ENCODE results near the gene MRPL49.

The MRPL49 gene

DNA sequence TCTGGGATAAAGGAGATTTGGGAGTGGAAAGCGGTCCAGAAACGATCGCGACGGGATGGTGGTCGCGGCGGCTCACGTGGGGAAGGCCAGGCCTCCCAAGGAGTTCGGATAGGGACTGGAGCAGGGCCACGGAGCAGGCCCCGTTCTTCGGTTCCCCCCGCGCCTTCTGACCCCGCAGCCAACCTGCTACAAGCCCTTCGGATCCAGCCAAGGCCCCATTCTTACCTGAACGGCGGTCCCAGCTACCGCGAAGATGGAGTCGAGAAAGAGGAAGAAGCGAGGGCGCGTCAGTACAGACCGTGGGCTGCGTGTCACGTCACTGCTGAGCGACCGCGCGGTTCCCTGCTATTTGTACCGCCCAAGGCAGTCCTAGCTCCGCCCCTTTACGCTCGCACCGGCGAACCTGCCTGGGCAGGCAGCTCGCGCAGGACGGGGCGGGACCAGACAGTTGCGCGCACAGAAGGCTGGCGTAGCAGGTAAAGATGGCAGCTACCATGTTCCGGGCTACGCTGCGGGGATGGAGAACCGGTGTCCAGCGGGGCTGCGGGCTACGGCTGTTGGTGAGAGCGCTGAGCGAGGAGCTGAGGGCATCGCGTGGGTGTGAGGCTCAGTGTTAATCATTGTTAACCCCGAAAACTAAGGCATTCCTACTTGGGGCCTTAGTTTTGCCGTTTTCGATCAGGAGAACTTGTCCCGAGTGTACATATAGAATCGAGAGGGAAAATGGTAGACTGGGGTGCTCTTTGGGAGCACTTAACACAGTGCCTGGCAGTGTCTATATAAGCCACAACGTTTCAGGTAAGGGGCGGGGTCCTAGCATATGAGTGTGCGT is at the start of gene MRPL49, which contains the start of gene FAU:
MRPL49 (plus strand) TSS at position 457 of the 832 bp plus-strand sequence; CDS start at position 483, 26 bp downstream.
FAU (minus strand) TSS at position 270 of the 832 bp plus-strand sequence. CDS start 321 bp downstream, outside the sequence.
- DNase-seq (ENCODE audit: low read depth), result peak; percentile 93

DNA sequence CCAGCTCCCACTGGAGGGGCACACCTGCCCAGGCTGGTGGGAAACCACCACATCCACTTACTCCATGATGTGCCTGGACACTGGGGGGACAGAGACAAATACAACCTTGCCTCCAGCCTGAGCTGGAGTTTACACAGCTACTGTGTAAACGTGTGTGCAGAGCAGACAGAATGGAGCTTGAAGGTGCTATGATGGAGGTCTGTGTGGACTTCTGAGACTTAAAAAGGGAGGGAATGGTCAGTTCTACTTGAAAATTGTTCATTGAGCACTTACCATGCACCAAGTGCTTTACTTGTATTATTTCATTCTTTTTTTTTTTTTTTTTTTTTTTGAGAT is 49.5 kb upstream of the MRPL49 start:
- DNase-seq (ENCODE audit: low read depth), result no peak

DNA sequence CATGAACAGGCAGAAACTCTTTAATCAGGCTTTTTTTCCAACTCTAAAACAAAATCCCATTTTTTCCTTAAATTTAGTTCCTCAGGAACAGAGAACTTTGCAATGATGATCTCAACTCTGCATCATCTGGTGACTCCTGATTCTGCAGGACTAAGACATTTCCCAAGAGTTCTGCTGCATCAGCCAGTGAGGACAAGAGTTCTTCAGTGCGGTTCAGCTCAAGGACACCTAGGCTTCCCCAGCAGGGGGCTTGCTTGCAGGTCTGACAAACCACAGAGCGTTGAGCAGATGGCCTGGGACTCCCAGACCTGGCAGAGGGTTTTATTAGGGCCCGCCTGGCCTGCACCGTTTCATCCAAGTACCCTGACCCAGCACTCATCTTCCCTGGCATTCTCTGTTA is 44.7 kb upstream of the MRPL49 start:
- no peak for DNase-seq (ENCODE audit: low read depth)

DNA sequence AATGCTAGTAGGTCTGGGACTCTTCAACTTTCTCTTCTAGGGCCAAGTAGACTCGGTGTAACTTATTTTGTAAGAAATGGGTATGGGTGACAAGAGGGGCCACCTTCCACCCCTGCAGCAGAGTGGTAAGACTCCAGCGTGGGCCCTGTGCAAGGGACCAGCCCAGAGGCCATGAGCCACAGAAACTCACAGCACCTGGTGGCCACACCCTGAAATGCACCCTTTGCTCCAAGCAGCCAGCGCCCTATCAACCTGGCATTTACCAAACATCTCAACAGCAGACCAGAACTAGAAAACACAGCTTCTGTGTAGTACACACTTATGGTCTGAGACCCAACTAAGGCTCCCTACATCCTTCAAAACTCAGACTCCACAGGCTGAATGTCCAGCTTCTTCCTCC is 44.0 kb upstream of the MRPL49 start:
- no peak for DNase-seq (ENCODE audit: low read depth)

DNA sequence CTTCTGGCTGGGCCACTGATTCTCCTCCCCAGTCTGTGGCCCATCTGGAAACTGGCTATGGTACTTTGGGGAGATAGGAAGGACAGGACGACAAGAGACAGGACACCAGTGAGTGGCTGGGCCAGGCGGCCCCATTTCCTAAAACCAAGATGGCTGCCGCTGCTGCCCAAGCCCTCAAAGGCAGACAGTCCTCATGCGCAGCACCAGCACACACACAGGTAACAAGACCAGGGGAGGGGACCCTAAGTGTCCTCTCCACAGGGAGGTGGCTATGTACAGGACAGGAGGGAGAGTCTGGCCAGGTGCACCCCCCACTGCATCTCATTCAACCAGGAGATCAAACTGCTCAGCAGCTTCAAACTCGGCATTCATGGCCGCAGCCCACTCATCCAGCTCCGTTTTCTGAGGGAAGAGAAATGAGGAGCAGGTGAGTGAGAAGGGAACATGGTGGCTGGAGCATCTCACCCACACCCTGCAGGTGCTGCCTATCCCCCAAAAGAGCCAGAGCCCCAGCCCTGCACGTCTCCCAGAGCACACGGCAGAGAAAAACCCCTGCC is 43.3 kb upstream of the MRPL49 start:
- DNase-seq (ENCODE audit: low read depth), result no peak

DNA sequence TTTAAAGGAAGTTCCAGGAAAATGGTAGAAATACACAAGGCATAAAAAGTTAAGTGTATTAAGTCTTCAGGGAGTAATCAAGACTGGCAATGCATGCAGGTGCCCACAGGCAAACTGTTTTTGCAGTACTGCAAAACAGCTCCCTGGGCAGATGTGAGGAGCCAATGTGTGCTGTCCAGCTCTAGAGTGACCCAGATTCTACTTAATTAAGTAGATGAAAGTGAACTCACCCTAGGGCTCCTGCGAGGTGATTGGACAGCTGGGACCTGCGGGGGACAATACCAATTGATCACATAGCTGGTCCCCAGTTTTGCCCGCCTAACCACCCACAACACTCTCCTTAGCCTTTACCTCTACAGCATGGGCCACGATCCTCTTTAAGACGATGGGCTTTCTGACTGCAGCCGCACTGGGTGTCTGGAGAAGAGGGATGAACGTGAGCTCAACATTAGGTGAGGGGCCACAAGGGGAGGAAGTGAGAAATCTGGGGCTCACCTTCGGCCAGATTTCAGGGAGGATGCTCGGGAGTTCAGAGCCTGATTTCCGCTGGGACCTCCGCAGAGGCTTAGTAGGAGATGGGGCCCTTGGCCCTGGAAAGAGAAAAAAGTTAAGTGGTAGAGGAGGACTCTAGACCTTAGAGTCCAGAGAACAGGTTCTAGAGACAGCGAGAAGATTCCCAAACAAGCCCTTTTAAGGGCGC is 38.8 kb upstream of the MRPL49 start:
- no peak for DNase-seq (ENCODE audit: low read depth)

DNA sequence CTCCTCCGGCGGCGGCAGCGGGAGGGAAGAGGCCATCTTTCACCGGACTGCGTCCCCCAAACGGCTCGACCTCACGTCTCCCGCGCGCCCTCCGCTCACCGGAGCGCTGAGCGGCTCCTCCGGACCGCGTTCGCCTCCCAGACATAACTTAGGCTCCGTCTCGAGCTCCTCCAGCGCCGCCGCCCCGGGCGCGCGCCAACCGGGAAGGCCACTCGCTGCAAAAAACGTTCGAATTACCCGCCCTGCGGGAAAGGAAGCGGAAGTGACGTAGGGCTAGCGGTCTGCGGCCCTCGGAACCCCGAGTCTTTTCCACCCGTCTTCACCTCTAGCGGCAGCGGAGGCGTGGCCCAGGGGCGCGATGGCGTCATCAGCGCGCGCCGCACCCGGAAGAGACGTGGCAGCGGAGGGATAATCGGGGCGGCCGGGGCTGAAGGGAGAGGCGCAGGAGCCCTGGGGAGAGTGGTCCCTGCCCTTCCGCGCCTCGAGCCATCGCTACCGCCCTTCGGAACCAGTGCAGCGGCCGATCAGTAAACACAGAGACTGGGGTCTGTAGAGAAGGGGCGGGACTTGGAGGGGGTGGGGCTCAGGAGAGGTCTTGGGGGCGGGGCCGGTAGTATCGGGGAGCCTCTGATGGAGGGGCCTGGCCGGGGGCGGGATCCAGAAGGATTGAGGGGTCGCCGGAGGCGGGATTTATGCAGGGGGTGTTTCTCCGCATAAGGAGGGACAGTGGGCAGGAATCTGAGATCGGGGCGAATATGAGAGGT is 38.1 kb upstream of the MRPL49 start, which contains the start of the genes CDCA5 and ZFPL1:
CDCA5 (minus strand) TSS at position 207 of the 764 bp plus-strand sequence; CDS start at position 145, 62 bp downstream.
ZFPL1 (plus strand) TSS at position 389 of the 764 bp plus-strand sequence. CDS start 477 bp downstream, outside the sequence.
- DNase-seq (ENCODE audit: low read depth), result peak; percentile 90

DNA sequence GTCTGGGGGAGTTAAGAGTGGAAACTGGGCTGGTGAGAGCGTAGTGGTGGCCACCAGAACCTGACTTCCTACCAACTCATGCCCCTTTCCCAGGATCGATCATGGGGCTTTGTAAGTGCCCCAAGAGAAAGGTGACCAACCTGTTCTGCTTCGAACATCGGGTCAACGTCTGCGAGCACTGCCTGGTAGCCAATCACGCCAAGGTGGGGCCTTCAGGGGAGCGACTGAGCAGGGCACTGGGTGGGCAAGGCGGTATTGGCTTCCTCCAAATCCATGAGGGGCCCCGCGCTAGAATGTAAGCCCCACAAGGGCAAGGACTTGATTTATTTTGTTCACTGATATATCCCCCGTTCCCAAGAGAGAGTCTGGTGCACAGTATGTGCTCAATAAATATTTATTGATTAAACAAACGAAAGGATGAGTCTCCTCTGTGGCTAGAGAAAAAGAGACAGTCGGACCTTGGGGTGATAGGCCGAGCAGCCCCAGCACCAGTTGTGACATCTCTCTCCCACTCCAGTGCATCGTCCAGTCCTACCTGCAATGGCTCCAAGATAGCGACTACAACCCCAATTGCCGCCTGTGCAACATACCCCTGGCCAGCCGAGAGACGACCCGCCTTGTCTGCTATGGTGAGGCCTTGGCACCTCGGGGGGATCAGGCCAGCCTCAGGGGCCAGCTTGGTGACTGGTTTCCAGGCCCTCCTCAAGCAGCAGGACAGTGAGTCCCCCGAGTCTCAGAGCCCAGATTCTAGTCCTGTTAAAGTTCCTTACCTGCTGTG is 37.3 kb upstream of the MRPL49 start:
- no peak for DNase-seq (ENCODE audit: low read depth)

DNA sequence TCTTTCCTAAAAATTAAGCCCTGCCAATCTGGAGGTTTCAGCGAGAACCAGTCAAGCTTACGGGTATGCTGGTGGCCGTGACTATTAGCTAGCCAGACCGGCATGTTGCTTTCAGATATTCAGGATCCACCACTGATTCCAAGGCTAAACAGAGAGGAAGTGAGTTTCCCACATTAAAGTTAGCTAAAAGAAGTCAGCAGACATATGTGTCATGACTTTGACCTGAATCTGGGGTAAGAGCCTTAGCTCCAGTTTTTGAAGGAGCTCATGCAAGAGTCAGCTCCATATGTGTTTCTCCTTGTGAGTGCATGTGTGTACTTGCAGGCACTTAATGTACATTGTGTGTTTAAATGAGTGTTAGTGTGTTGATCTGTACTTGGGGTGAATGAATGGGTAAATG is 36.7 kb upstream of the MRPL49 start:
- DNase-seq (ENCODE audit: low read depth), result no peak

DNA sequence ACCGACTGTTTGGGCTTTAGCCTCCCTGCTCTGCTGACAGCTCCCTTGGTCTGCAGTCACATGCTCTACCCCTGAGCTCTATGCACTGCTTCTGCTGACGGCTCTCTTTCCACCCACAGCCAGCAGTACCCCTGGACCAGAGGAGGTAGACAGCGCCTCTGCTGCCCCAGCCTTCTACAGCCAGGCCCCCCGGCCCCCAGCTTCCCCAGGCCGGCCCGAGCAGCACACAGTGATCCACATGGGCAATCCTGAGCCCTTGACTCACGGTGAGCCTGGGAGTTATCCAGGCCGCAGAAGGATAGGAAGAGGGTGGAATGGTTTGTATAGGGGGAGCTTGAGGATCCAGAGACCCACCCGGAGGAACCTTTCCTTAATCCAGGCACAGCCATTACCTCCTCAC is 35.3 kb upstream of the MRPL49 start:
- no peak for DNase-seq (ENCODE audit: low read depth)

DNA sequence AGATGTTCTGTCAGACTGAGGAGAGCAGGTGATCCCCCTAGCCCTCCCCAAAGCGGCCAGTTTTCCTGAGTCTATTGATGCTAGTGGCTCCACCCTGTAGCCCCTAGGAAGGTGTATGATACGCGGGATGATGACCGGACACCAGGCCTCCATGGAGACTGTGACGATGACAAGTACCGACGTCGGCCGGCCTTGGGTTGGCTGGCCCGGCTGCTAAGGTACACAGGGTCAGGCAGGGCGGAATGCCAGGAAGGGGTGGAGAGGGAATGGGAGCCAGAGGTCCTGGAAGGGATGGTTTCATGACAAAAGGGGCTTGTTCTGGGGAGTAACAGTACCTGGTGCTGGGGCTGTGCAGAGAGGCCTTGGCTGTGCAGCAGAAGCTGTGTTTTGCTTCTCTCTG is 34.9 kb upstream of the MRPL49 start:
- DNase-seq (ENCODE audit: low read depth), result no peak

DNA sequence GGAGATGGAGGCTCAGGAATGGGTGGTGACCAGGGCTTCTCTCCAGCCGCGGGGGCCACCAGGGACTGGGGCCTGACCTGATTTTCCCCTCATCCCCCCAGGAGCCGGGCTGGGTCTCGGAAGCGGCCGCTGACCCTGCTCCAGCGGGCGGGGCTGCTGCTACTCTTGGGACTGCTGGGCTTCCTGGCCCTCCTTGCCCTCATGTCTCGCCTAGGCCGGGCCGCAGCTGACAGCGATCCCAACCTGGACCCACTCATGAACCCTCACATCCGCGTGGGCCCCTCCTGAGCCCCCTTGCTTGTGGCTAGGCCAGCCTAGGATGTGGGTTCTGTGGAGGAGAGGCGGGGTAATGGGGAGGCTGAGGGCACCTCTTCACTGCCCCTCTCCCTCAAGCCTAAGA is 34.3 kb upstream of the MRPL49 start:
- DNase-seq (ENCODE audit: low read depth), result no peak

DNA sequence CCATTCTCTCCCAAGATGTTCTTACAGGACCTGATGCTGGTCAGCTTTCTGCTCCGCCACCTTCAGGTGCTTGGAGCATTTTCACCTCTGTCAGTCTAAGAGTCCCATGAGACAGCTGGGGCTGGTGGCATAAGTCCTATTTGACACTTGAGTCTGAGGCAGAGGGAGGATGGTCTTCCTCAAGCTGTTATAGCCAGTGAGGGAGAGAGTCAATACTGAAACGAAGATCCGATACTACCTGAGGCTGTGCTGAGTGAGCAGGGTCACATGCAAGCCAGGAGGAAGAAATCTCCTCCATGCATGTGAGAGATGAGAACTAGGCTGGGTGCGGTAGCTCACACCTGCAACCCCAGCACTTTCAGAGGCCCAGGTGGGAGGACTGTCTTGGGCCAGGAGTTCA is 32.5 kb upstream of the MRPL49 start:
- no peak for DNase-seq (ENCODE audit: low read depth)

DNA sequence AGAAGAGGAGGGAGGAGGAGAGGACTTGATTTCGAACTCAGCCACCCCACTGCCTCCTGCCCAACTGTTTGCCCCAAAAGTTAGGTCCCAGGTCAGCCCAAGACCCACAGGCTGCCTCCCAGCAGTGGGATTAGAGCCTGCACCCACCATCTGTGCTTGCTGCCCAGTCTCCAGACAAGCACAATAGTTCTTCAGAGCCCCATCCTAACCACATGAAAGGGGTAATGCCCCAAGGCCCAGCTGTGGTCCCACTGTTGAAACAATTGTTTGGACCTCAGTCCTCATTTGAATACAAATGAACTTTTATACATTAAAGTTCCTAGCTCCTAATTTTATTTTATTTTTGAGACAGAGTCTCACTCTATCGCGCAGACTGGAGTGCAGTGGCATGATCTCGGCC is 31.5 kb upstream of the MRPL49 start:
- DNase-seq (ENCODE audit: low read depth), result no peak

DNA sequence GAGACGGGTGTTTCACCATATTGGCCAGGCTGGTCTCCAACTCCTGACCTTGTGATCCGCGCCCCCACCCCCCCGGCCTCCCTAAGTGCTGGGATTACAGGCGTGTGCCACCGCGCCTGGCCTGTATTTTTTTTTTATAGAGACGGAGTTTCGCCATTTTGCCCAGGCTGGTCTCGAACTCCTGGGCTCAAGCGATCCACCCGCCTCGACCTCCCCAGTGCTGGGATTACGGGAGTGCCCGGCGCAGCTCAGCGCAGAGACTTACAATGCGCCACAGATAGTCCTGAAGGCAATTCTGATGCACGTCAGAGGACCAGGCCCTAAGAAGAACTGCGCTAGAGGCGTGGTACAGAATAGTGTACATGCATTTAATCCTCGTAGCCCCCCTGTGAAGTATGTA is 26.7 kb upstream of the MRPL49 start:
- no peak for DNase-seq (ENCODE audit: low read depth)

DNA sequence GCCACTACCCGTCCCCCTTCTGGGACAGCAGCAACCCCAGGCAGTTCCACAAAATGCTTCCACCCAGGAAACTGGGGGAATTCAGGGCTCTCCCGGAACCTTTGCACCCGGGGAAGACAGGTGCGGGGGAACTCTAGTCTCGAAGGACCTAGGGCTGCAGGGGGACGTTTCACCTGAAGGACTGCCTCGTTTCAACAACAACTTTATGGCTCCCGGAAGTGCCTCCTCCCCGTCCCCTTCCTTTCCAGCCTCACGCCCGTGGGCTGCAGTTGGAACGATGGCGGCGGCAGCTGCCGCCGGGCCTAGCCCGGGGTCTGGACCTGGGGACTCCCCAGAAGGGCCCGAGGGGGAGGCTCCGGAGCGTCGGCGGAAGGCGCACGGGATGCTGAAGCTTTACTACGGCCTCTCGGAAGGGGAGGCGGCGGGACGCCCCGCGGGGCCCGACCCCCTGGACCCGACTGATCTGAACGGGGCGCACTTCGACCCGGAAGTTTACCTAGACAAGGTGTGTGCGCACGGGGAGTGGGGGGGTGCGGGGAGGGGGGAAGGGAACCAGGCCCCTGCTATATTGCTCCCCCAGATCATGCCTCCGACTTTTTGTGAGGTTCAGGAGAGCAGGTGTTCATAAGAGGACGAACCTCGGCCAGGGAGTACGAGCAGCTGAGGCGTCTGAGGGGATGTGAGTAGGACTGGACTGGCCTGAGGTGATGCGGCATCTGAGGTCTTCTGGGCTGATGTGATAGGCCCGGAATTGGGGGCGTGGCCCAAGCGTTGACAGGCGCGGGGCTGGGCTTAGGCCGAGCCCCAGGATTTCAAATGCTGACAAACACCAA is 25.9 kb upstream of the MRPL49 start, which contains the start of gene VPS51:
VPS51 (plus strand) TSS at position 241 of the 833 bp plus-strand sequence; CDS start at position 278, 37 bp downstream.
- DNase-seq (ENCODE audit: low read depth), result peak; percentile 70

DNA sequence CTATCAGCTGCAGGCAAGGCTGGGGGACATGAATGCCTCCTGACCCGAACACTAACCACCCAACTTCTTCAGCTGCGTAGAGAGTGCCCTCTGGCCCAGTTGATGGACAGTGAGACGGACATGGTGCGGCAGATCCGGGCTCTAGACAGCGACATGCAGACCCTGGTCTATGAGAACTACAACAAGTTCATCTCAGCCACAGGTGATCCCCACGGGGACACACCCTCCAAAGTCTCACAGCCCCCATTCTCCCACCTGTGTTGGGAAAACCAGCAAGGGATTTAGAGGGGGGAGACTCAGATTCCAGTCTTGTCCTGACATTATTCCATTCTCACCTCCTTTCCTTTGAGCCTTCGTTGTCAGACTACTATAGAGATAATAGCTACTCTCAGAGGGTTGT is 25.2 kb upstream of the MRPL49 start:
- no peak for DNase-seq (ENCODE audit: low read depth)

DNA sequence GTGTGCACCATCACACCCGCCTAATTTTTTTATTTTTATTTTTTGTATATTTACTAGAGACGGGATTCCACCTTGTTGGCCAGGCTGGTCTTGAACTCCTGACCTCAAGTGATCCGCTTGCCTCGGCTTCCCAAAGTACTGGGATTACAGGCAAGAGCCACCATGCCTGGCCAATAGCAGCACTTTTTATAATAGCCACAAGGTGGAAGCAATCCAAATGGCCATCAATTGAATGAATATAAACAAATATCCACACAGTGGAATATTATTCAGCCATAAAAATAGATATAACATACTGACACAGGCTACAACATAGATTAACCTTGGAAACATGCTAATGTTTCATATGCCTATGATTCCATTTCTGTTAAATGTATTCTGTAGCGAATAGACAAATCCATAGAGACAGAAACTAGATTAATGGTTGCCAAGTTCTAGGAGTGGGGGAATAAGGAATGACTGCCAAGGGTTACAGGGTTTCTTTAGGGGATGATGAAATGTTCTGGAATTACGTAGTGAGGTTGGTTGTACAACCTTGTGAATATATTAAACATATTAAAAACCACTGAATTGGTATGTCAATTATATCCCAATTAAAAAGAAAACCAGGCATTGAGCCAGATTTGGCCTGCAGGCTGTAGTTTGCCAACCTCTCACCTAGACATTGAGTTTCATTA is 21.3 kb upstream of the MRPL49 start:
- DNase-seq (ENCODE audit: low read depth), result no peak
